Embryonic facial prominence (tissue), 1 donor: ENCODE data around the gene COL16A1.

Experiments
- DNase-seq: peaks from one replicate; pipeline ENCODE4 v3.0.0-alpha.2; 2016; ENCODE audit errors: extremely low spot score

COL16A1 gene

GRCh38 chr1:31625561-31626222 lies 78.1 kb downstream of the COL16A1 start:
- no peak for DNase-seq

GRCh38 chr1:31624731-31625514 lies 78.9 kb downstream of the COL16A1 start:
- no peak for DNase-seq

GRCh38 chr1:31624309-31624708 lies 79.5 kb downstream of the COL16A1 start:
- no peak for DNase-seq

GRCh38 chr1:31623365-31623764 lies 80.5 kb downstream of the COL16A1 start:
- DNase-seq = no peak

- no peak for DNase-seq
Measured at GRCh38 chr1:31621847-31622730, 81.7 kb downstream of the COL16A1 start.

- DNase-seq = no peak
Measured at GRCh38 chr1:31621498-31621820, 82.4 kb downstream of the COL16A1 start.

- no peak for DNase-seq
Measured at GRCh38 chr1:31620631-31621497, 83.0 kb downstream of the COL16A1 start.

- DNase-seq = no peak
Measured at GRCh38 chr1:31618916-31619846, 84.6 kb downstream of the COL16A1 start.

- peak; percentile 26 for DNase-seq
Measured at GRCh38 chr1:31617916-31618746, 85.7 kb downstream of the COL16A1 start.

- DNase-seq = no peak
Measured at GRCh38 chr1:31617218-31617915, 86.5 kb downstream of the COL16A1 start, which contains the start of gene HCRTR1. HCRTR1 (plus strand) TSS chr1:31617689; CDS start chr1:31619193, 1,504 bp downstream.

- no peak for DNase-seq
Measured at GRCh38 chr1:31615939-31616338, 87.9 kb downstream of the COL16A1 start.

GRCh38 chr1:31615414-31615813 lies 88.4 kb downstream of the COL16A1 start:
- DNase-seq = no peak

GRCh38 chr1:31614414-31615005 lies 89.3 kb downstream of the COL16A1 start:
- DNase-seq = no peak

- no peak for DNase-seq
Measured at GRCh38 chr1:31609514-31610118, 94.2 kb downstream of the COL16A1 start.

GRCh38 chr1:31607360-31607759 lies 96.5 kb downstream of the COL16A1 start:
- no peak for DNase-seq

- DNase-seq = no peak
Measured at GRCh38 chr1:31605908-31606427, 97.8 kb downstream of the COL16A1 start.
